ENCODE measurements around the gene FHIT. TPM values are rescaled to one million over a fixed set of nuclear protein-coding genes. Genes with fewer than 3 reads are reported as not detected.

The FHIT gene
- total RNA-seq, 2 donors from 2014 or later, result 10.4 to 15.8 TPM

DNA sequence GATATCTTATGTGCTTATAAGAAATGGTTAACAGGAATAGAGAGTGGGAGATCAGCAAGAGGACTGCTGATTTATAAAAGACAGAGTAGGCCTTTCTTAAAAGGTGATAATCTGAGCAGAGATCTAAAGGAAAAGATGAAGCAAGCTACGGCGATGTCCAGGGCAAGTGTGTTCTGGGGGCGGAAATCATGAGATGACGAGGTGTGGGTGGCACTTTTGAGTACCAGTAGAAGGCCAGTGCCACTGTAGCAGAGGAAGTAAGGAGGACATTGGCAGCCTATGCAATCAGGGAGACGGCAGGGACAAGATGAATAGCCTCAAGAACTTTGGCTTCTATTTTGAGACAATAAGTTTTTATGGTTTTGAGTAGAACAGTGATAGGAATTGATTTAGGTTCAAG, 492.4 kb downstream of the FHIT start:
- ATAC-seq, result no peak
- intact Hi-C loops (cut with DNase I), result no loop called here
- no peaks in the 10 kb centered on the region for H3K9me3 ChIP-seq

DNA sequence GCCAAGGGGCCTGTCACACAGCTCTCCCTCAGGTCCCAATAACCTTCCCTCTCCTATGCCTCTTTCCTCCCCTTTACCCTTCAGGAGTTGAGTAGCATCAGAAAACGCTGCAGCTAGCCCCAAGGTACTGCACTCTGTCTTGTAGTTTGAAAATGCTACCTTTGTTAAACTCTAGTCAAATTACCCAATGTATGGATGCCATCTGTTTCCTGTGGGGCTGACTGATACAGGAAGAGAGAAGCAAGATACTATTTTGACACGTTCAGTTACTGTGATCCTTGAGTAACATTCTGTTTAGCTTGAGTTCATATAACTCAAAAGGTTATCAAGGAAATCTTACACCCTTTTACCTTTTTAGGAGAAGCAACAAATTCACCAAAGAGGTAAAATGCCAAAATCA, 493.1 kb downstream of the FHIT start:
- H3K4me1 ChIP-seq, result no peaks in the 10 kb centered on the region
- no peaks in the 10 kb centered on the region for H3K36me3 ChIP-seq (replicated peaks in 1 of 2; ENCODE audit: insufficient read depth in 1 of 2, low read depth in 2 of 2)
- H3K27me3 ChIP-seq, result no peaks in the 10 kb centered on the region
- H3K4me3 ChIP-seq, result no peak overlapping the region
- intact Hi-C loops (cut with DNase I), result no loop called here
- no peak for ATAC-seq
- no peaks in the 10 kb centered on the region for H3K9me3 ChIP-seq
- no peak overlapping the region for H3K27ac ChIP-seq
- 58 to 82% methylated on average over 2 of the region's 2 CpGs for WGBS, 2 donors
- DNase-seq, result no peak
- TF ChIP-seq POLR2A (IDR thresholded peaks at IDR 0.05), result no peak
- TF ChIP-seq, protein P1, sequence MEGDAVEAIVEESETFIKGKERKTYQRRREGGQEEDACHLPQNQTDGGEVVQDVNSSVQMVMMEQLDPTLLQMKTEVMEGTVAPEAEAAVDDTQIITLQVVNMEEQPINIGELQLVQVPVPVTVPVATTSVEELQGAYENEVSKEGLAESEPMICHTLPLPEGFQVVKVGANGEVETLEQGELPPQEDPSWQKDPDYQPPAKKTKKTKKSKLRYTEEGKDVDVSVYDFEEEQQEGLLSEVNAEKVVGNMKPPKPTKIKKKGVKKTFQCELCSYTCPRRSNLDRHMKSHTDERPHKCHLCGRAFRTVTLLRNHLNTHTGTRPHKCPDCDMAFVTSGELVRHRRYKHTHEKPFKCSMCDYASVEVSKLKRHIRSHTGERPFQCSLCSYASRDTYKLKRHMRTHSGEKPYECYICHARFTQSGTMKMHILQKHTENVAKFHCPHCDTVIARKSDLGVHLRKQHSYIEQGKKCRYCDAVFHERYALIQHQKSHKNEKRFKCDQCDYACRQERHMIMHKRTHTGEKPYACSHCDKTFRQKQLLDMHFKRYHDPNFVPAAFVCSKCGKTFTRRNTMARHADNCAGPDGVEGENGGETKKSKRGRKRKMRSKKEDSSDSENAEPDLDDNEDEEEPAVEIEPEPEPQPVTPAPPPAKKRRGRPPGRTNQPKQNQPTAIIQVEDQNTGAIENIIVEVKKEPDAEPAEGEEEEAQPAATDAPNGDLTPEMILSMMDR (IDR thresholded peaks at IDR 0.05), result no peak

More for the DNA sequence above, 492.4 kb downstream of the FHIT start:
- DNase-seq, result no peak
- H3K36me3 ChIP-seq (replicated peaks in 1 of 2; ENCODE audit: insufficient read depth in 1 of 2, low read depth in 2 of 2), result no peaks in the 10 kb centered on the region
- WGBS, 2 donors, result 83 to 97% methylated on average over 5 of the region's 5 CpGs
- no peaks in the 10 kb centered on the region for H3K4me1 ChIP-seq
- TF ChIP-seq, protein P1 (IDR thresholded peaks at IDR 0.05), result no peak
- no peak for TF ChIP-seq POLR2A (IDR thresholded peaks at IDR 0.05)
- no peak overlapping the region for H3K27ac ChIP-seq
- H3K4me3 ChIP-seq, result no peak overlapping the region
- no peaks in the 10 kb centered on the region for H3K27me3 ChIP-seq

DNA sequence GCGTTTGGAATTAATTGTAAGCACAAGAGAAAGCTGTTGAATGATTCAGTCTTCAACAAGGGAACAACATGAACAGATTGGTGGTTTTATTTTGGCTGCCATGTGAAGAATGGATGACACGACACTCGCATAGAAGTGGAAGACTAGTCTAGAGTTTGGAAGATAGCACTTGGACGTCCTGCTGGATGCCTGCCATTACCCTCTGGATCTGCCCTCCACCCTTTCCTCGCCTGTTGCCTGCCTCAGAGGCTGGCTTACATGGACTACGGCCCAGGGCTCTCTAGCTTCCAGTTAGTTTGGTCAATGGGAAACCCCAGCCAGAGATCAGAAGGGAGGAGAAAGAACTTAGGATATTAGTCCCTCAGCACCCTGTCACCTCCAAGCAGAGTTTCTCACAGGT, 493.5 kb downstream of the FHIT start:
- H3K27me3 ChIP-seq, result no peaks in the 10 kb centered on the region
- ATAC-seq, result no peak
- intact Hi-C loops (cut with DNase I), result no loop called here
- H3K27ac ChIP-seq, result no peak overlapping the region
- WGBS, 2 donors, result 76 to 79% methylated on average over 6 of the region's 6 CpGs
- H3K4me3 ChIP-seq, result no peak overlapping the region
- DNase-seq, result no peak
- H3K9me3 ChIP-seq, result no peaks in the 10 kb centered on the region
- TF ChIP-seq, protein P1 (IDR thresholded peaks at IDR 0.05), result no peak
- no peaks in the 10 kb centered on the region for H3K36me3 ChIP-seq (replicated peaks in 1 of 2; ENCODE audit: insufficient read depth in 1 of 2, low read depth in 2 of 2)
- H3K4me1 ChIP-seq, result no peaks in the 10 kb centered on the region

DNA sequence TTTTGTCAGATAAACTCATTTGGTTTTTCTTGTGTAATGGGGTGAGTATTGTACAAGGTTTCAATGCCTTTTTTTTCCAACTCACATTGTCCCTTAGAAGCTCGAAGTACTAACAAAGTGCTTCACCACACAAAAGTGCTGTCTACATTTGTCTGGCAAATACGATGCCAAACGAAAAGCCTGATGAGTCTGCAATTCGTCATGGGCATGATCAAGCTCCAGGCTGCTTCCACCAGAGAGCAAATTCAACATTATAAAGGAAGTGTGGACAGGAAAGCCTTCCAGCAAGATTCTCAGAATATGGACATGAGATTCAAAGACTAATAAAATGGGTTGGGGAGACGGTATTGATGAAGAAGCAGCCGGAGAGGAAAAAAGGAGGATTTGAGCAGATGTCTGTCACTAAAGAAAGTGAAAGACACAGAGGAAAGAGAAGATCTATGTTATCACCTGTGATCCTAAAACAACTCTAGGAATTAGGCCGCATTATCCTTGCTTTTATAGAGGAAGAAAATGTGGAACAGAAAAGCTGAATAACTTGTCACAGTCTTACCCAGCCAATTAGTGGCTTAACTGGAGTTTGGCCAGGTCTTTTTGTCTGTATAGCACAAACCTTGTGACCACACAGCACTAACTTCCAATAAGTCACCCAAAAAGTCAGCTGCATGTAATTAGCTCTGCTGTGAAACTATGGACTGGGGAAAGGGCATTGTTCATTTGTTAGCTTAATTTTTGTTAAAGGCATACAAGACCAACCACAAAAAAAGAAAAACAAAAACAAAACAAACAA, 494.8 kb downstream of the FHIT start:
- ATAC-seq (no peak), DNase-seq (no peak)
- Histone ChIP-seq H3K4me3 (no peak overlapping the region), H3K4me1 (no peaks in the 10 kb centered on the region), H3K27me3 (no peaks in the 10 kb centered on the region), H3K27ac (no peak overlapping the region), H3K36me3 (replicated peaks in 1 of 2; ENCODE audit: insufficient read depth in 1 of 2, low read depth in 2 of 2) (no peaks in the 10 kb centered on the region), H3K9me3 (no peaks in the 10 kb centered on the region)
- 66 to 71% methylated on average over 7 of the region's 7 CpGs for WGBS, 2 donors
- TF ChIP-seq POLR2A (IDR thresholded peaks at IDR 0.05), result no peak
- TF ChIP-seq, protein P1 (IDR thresholded peaks at IDR 0.05), result no peak
- intact Hi-C loops (cut with DNase I), result no loop called here

DNA sequence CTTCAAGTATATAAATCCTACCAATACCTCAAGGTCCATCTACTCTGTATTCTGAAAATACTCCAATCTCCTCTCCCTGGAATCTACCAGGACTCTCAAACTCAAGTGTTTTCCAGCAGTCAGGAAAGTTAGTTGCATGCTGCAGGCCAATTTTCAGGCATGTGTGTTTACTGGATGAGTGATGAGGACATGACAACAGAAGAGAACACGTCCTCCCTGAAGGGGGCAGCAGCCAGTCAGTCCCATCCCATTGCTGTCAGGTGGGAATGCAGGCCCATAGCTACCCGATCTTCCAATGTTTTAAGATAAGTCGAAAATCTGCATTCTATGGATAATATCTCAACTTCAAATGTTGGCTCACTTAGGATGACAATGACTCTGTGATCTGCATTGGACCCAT, 496.2 kb downstream of the FHIT start:
- H3K4me1 ChIP-seq, result no peaks in the 10 kb centered on the region
- no peaks in the 10 kb centered on the region for H3K36me3 ChIP-seq (replicated peaks in 1 of 2; ENCODE audit: insufficient read depth in 1 of 2, low read depth in 2 of 2)
- no peak overlapping the region for H3K4me3 ChIP-seq
- intact Hi-C loops (cut with DNase I), result no loop called here
- H3K27ac ChIP-seq, result no peak overlapping the region
- 33 to 52% methylated on average over 3 of the region's 3 CpGs for WGBS, 2 donors
- H3K9me3 ChIP-seq, result no peaks in the 10 kb centered on the region
- no peak for TF ChIP-seq POLR2A (IDR thresholded peaks at IDR 0.05)
- TF ChIP-seq, protein P1 (IDR thresholded peaks at IDR 0.05), result peak in 2 of 7 experiments; percentile 9 to 24
- H3K27me3 ChIP-seq, result no peaks in the 10 kb centered on the region
- peak in 1 of 4 donors; percentile 19 for DNase-seq
- ATAC-seq, result no peak
